HuH-7.5 (cell line): Measurements from ENCODE around the gene GRAMD2A.

Experiments
- DNase-seq: peaks from one replicate; pipeline ENCODE4 v3.0.0; 2011; ENCODE audit warnings: low spot score

Gene GRAMD2A

DNA sequence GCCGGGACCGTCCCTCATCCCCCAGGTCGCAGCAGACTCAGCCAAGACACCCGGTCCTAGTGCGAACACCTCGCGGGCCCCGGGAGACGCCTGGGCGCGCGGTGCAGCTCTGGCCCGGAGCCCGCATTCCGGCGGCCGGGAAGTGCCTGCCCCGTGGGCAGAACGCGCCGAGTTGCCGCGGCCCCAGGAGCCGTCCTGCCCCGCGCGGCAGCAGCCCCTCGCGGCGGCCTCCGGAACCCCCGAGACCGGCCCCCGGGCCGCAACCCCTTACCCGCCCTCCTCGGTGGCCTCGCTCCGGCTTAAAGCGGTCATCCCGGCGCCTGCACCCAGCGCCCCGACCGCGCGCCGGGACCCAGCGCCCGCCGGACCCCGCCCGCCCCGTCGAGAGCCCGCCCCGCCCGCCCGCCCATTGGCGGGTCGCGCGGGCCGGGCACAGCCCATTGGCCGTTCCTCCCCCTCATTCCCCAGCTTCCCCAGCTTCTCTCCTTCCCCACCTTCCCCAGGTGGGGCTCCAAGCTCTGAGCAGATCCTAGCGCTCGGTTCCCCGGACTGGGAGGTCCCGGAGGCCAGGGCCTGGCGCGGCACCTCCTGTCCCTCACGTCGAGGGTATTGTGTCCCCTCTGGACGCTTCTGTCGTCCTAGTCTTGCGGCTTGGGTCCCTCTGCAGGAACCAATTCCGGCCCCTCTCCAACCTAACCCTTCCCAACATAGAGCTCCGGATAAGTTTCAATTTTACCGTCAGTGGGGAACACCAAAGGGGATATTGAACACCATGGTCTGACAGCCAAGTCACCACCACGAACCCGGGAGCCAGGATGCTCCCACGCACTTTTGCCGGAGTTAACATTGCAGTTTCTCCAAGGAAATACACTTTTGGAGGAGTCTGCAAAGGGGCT lies at the start of gene GRAMD2A:
TSS of gene GRAMD2A (minus strand) at position 328 of the 896 bp plus-strand sequence.
- DNase-seq: peak; percentile 88

GRCh38 chr15:72242775-72243370 lies 45.3 kb upstream of the GRAMD2A start:
- DNase-seq: no peak

DNA sequence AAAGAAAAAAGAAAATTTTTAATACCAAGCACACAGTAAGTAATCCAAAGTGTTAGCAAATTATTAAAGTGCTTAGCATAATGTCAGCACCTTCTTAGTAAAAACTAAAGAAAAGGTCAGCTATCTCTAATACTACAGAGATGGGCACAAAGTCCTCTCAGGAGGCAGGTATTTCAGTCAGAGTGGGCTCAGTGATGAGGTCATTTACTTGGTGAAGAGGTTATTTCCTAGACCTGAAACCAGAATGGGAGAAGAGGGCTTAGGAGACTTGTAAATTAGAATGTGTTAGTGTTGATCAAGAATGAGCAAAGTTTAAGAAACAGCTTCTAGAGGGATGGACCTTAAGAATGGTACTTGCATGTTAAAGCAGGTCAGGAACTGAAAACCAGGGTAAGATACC lies 42.1 kb upstream of the GRAMD2A start:
- no peak for DNase-seq

- DNase-seq: no peak
These were observed 41.0 kb upstream of the GRAMD2A start for GRCh38 chr15:72238586-72238985.

GRCh38 chr15:72237853-72238224 lies 40.3 kb upstream of the GRAMD2A start:
- DNase-seq: no peak

- DNase-seq: peak; percentile 73
These were observed 39.7 kb upstream of the GRAMD2A start for GRCh38 chr15:72237029-72237852.

DNA sequence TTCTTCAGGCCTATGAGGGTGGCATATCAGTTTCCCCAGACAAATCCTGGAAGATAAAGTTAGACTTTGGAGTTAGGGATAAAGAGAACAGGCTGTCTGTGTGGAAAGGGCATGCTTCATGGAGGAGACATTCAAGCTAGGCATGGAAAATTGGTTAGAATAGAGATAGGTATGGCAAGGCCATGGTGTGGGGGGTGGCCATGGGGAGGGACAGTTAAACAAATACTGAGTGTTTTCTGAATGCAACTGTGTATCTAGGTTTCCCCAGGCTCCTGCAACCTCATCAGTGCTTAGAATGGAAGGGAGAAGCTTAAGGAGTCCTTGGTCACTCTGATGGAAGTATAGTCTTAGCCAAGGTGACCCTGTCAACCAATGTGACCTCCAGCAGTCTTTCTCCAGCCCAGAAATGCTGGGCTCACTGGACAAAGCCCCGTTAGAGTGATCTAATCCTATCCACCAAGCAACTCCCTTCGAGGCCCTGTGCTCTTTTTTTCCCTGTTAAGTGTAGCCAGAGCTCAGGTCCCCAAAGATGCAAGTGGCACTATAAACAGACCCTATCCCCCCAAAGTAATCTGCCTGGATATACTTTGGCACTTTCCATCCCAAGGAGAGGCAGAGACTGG lies 38.9 kb upstream of the GRAMD2A start:
- DNase-seq: no peak

DNA sequence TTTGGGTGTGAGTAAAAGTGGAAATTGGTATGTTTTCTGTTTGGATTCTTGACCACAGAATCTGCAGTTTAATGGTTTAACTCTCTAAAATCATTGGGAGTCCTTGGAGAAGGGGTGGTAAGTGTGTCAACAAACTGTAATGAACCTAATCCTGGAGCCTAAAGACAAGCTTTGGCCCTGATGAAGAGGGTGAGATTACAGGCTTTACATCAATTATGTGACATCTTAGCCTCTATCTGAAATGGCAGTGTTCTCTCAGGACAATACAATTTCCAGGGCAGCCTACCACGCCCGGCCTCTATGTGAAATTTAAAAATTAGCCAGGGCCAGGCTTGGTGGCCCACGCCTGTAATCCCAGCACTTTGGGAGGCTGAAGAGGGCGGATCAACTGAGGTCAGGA lies 37.7 kb upstream of the GRAMD2A start:
- no peak for DNase-seq

DNA sequence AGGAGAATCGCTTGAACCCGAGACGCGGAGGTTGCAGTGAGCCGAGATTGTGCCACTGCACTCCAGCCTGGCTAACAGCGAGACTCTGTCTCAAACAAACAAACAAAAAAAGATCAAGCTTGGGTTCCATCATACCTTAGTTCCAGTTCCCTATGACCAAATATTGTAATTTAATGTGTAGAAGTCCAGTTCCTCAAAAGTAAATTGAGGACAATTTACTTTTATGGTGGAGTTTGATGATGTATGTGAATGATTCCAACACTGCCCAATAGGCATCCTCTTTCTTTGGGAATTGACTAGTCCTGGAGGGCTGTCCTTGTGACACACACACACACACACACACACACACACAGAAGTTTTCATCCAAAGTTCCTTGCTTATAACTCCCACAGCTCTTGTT lies 36.2 kb upstream of the GRAMD2A start:
- no peak for DNase-seq

DNA sequence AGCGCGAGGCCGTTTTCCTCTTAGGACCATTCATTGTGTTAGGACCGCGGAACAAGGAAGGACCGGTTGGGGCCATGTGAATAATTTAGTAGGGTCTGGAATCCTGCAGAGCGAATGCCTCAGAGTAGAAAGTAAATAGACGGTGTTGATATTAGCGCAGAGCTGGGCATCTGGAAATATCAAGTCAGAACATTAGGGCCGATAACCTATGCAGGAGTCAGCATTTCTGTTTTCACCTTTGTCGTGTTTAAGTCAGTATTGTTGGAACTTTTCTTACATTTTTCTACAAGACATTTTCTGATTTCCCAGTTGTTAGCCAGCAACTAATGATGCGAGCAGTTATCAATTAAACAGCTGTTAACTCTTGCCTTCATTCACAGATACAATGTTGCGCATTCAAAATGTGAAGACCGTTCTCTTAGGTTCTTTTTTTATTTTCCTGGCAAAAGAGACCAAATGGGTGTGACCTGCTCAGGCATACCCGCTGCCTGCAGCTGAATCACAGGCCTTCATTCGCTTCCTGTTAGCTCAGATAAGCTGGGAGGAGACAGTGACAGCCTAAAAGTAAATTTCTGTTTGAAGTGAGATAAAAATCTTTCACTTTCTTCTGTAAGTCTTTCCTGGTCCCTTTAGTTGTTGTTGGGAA lies 34.4 kb upstream of the GRAMD2A start:
- peak; percentile 66 for DNase-seq

DNA sequence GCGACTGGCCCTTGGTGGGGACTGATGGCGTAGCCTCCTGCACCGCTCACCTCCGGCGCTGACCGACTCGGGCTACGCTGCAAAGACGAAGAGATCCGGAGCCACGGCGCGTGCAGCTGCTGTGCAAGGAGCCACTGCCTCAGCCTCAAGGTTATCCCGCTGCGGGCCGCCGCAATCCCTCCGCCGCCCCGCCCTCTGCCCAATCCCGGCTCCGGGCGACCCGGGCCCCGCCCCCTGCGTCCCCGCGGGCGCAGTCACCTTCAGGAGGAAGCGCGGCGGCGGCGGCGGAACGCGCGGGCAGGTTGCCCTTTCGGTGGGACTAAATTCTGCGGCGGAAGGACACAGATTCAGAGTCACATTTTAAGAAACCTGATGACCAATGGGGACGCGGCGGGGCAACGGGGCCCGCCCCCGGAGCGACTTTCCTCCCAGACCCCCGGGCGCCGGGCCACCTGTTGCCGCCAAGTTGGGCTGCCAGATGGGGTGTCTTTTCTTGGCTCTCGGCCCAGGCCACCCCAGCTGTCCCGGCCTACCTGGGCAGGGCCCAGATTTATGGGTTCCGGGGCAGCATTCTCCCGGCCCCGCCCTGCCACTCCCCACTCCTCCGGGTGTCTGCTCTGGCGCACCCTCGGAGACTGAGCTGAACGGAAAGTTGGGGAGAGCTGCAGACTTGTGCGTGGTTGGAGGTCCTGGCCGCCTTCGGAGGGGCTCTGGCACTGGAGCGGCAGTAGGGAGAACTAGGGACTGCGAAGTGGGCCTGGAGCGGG lies 33.7 kb upstream of the GRAMD2A start, which contains the start of gene PKM:
TSS of gene PKM (minus strand) at position 125 of the 767 bp plus-strand sequence. CDS start 12,093 bp downstream, outside the sequence.
- DNase-seq: peak; percentile 94

DNA sequence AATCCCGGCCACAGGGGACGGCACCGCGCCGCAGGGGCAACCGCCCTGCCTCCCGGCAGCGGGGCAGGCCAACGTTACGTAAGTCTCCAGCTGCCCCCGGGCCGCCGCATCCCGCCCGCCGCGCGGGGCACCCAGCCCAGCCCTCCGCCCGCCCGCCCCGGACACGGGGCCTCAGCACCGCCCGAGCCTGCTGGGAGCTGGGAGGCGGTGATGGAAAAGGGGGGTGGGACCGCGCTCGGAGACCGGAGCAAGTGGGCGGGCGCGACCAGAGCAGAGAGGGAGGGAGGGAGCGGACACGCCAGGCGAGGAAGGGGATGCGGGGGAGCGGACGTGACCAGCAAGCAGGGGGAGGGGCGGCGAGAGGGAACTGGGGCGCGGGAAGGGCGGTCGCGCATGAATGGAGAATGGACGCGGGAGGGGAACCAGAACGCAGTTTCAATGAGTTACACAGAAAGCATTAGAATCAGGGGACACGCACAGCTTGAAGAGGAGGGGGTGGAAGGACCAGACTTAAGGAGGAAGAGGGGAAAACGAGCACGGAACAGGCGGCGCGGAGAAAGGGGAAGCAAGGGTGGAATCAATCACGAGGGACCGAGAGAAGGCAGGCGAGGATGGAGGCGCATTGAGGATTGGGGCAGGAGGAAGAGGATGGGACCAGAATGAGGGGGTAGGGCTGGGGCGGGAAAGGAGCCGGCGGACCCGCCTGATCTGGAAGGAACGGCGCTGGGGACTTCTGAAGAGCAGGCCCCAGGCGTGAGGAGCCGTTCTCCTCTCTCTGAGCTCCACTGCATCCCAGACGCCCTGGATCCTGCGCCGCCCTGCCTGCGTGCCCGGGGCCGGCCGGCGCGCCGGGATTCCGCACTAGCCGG lies 32.8 kb upstream of the GRAMD2A start:
- peak; percentile 86 for DNase-seq

DNA sequence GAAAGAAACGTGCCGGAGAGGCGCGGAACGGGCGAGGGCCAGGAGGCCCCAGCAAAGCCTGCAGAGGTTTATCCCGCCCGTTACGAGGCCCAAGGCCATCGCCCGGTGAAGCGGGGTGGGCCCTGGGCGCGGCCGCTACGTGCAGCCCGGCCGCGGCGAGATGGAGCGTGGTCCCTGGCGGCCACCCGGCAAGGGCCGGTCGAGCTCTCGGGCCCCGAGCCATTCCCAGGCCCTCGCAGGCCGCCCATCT lies 32.3 kb upstream of the GRAMD2A start:
- no peak for DNase-seq

GRCh38 chr15:72229076-72229946 lies 31.7 kb upstream of the GRAMD2A start:
- no peak for DNase-seq

DNA sequence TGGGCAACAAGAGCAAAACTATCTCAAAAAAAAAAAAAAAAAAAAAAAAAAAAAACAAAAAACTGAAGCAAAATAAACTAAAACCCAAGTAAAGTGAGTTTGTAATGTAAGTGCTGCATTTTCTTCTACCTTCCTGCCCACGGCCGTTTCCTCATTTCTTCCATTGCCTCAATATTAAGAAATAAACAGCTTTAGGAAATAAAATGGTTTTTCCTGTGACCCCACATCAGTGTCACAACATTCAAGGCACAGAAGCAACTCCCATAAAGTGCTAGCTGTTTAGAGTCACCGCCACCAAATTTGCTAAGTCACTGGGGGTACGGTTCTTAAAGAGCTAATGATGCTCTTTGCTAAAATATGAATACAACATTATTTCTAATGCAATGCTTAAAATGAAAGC lies 30.1 kb upstream of the GRAMD2A start:
- no peak for DNase-seq

DNA sequence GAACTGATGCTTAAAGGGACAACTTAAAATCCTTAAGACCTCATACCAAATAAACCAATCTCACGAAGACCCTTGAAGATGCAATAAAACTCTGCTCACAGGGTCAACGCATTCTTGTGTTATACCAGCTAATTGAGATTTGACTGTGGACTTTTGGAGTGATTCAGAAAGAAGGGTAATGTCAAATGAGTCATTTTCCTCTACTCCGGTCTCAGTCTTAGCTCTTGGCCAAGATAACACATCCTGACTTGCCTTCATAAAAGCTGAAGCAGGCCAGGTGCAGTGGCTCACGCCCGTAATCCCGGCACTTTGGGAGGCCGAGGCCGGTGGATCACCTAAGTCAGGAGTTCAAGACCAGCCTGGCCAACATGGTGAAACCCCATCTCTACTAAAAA lies 29.6 kb upstream of the GRAMD2A start:
- no peak for DNase-seq

GRCh38 chr15:72223278-72223677 lies 25.7 kb upstream of the GRAMD2A start:
- DNase-seq: no peak

- no peak for DNase-seq
These were observed 24.8 kb upstream of the GRAMD2A start for GRCh38 chr15:72222393-72222792.

DNA sequence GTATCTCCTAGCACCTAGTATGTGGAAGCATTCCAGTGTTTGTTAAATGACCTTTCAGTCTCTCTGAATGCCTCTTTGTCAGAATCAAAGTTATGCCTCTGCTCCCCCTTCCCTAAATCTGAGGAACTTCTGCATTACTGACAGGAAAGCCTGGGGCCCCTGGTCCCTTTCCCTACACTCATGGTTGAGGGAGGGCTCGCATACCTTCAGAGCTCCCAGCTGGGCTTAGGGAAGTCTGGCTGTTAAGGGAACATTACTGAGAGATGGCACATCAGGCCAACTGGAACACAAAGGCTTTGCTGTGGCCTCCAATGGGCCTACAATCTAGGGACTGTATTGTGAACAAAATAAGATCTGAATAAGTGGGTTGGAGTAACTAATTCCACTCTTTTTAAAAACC lies 23.1 kb upstream of the GRAMD2A start:
- no peak for DNase-seq
